ENCODE measurements around the gene SMIM38. TPM values are rescaled to one million over a fixed set of nuclear protein-coding genes. Genes with fewer than 3 reads are reported as not detected.
A peak's percentile ranks its signal among the peaks of the same experiment; 100 is the strongest.

SMIM38 gene
- total and polyA plus RNA-seq, 4 donors, result 0.08 to 1.3 (median 0.43) TPM

- H3K27ac ChIP-seq (ENCODE audit: low read depth in 1 of 2, low read length in 1 of 2), result no peak overlapping the region
- DNase-seq, result no peak
- no peak for ATAC-seq (ENCODE audit: insufficient read depth, low FRiP score)
These were observed 34.7 kb upstream of the SMIM38 start for GRCh38 chr11:69121021-69121420.

GRCh38 chr11:69121621-69122325 is 34.0 kb upstream of the SMIM38 start:
- peak overlapping the region in 1 of 2 donors; percentile 57 for H3K27ac ChIP-seq (ENCODE audit: low read depth in 1 of 2, low read length in 1 of 2)
- no peak overlapping the region for H3K4me3 ChIP-seq
- no peaks in the 10 kb centered on the region for H3K36me3 ChIP-seq (ENCODE audit: control insufficient read depth in 4 of 4, insufficient read depth in 4 of 4, low read length in 4 of 4)
- H3K27me3 ChIP-seq (ENCODE audit: control insufficient read depth in 3 of 3, insufficient read depth in 3 of 3, low read length in 2 of 3), result no peaks in the 10 kb centered on the region
- no peak for TF ChIP-seq CTCF (IDR thresholded peaks at IDR 0.05; ENCODE audit: control extremely low read depth, extremely low read depth)
- H3K4me1 ChIP-seq (ENCODE audit: control insufficient read depth in 5 of 5, insufficient read depth in 5 of 5, low read length in 5 of 5), result peaks cover 0 to 30% (median 20%) of the 10 kb centered on the region in 5 donors
- ATAC-seq (ENCODE audit: insufficient read depth, low FRiP score) (no peak), DNase-seq (no peak)
- WGBS, 2 donors, result 85 to 92% methylated on average over 19 of the region's 19 CpGs
- no peak overlapping the region for H3K9ac ChIP-seq (ENCODE audit: insufficient read depth in 1 of 2, low read length in 2 of 2)
- peaks cover 0 to 6% (median 1%) of the 10 kb centered on the region in 4 donors for H3K9me3 ChIP-seq (ENCODE audit: control insufficient read depth in 4 of 4, insufficient read depth in 3 of 4, low read length in 3 of 4)

More at GRCh38 chr11:69121021-69121420, 34.7 kb upstream of the SMIM38 start:
- Histone ChIP-seq H3K4me3 (no peak overlapping the region), H3K27me3 (ENCODE audit: control insufficient read depth in 3 of 3, insufficient read depth in 3 of 3, low read length in 2 of 3) (no peaks in the 10 kb centered on the region), H3K4me1 (ENCODE audit: control insufficient read depth in 5 of 5, insufficient read depth in 5 of 5, low read length in 5 of 5) (peaks cover 0 to 25% (median 20%) of the 10 kb centered on the region in 5 donors), H3K9ac (ENCODE audit: insufficient read depth in 1 of 2, low read length in 2 of 2) (no peak overlapping the region), H3K36me3 (ENCODE audit: control insufficient read depth in 4 of 4, insufficient read depth in 4 of 4, low read length in 4 of 4) (no peaks in the 10 kb centered on the region), H3K9me3 (ENCODE audit: control insufficient read depth in 4 of 4, insufficient read depth in 3 of 4, low read length in 3 of 4) (peaks cover 0 to 6% (median 1%) of the 10 kb centered on the region in 4 donors)
- no peak for TF ChIP-seq CTCF (IDR thresholded peaks at IDR 0.05; ENCODE audit: control extremely low read depth, extremely low read depth)
- WGBS, 2 donors, result 62 to 73% methylated on average over 9 of the region's 9 CpGs

- no peak for TF ChIP-seq CTCF (IDR thresholded peaks at IDR 0.05; ENCODE audit: control extremely low read depth, extremely low read depth)
- Histone ChIP-seq H3K27me3 (ENCODE audit: control insufficient read depth in 3 of 3, insufficient read depth in 3 of 3, low read length in 2 of 3) (no peaks in the 10 kb centered on the region), H3K9me3 (ENCODE audit: control insufficient read depth in 4 of 4, insufficient read depth in 3 of 4, low read length in 3 of 4) (peaks cover 0 to 6% (median 1%) of the 10 kb centered on the region in 4 donors), H3K36me3 (ENCODE audit: control insufficient read depth in 4 of 4, insufficient read depth in 4 of 4, low read length in 4 of 4) (no peaks in the 10 kb centered on the region), H3K9ac (ENCODE audit: insufficient read depth in 1 of 2, low read length in 2 of 2) (no peak overlapping the region), H3K4me3 (no peak overlapping the region), H3K4me1 (ENCODE audit: control insufficient read depth in 5 of 5, insufficient read depth in 5 of 5, low read length in 5 of 5) (peaks cover 0 to 31% (median 20%) of the 10 kb centered on the region in 5 donors), H3K27ac (ENCODE audit: low read depth in 1 of 2, low read length in 1 of 2) (peak overlapping the region in 1 of 2 donors; percentile 57)
- ATAC-seq (ENCODE audit: insufficient read depth, low FRiP score), result no peak
- WGBS, 2 donors, result 72 to 86% methylated on average over 9 of the region's 9 CpGs
- DNase-seq, result no peak
These were observed 33.5 kb upstream of the SMIM38 start for GRCh38 chr11:69122326-69122629.
